ENCODE data around the gene LONRF2. TPM values are rescaled to one million over a fixed set of nuclear protein-coding genes. Genes with fewer than 3 reads are reported as not detected.

LONRF2 gene
- total RNA-seq, 1 donor from 2014 or later = 1.7 TPM

GRCh38 chr2:100262046-100262445, 60.3 kb downstream of the LONRF2 start:
- Mint-ChIP-seq H3K36me3 (ENCODE audit: low read depth) (no peaks in the 10 kb centered on the region), H3K9me3 (ENCODE audit: low read depth) (no peaks in the 10 kb centered on the region), H3K4me1 (ENCODE audit: low read depth) (peaks cover 20% of the 10 kb centered on the region), H3K4me3 (ENCODE audit: unreplicated experiment) (no peak overlapping the region), H3K27me3 (ENCODE audit: low read depth) (no peaks in the 10 kb centered on the region), H3K27ac (ENCODE audit: unreplicated experiment) (no peak overlapping the region)
- no peak for TF ChIP-seq CTCF (IDR thresholded peaks at IDR 0.05)
- no peak for DNase-seq (ENCODE audit: low spot score)

GRCh38 chr2:100260712-100261620, 61.3 kb downstream of the LONRF2 start:
- Mint-ChIP-seq H3K4me3 (ENCODE audit: unreplicated experiment) (no peak overlapping the region), H3K4me1 (ENCODE audit: low read depth) (peaks cover 20% of the 10 kb centered on the region), H3K9me3 (ENCODE audit: low read depth) (no peaks in the 10 kb centered on the region), H3K27ac (ENCODE audit: unreplicated experiment) (no peak overlapping the region), H3K36me3 (ENCODE audit: low read depth) (no peaks in the 10 kb centered on the region), H3K27me3 (ENCODE audit: low read depth) (no peaks in the 10 kb centered on the region)
- TF ChIP-seq CTCF (IDR thresholded peaks at IDR 0.05) = peak; percentile 91
- no peak for DNase-seq (ENCODE audit: low spot score)

- DNase-seq (ENCODE audit: low spot score) = no peak
- H3K27ac Mint-ChIP-seq (ENCODE audit: unreplicated experiment) = no peak overlapping the region
- no peaks in the 10 kb centered on the region for H3K36me3 Mint-ChIP-seq (ENCODE audit: low read depth)
- no peaks in the 10 kb centered on the region for H3K27me3 Mint-ChIP-seq (ENCODE audit: low read depth)
- H3K9me3 Mint-ChIP-seq (ENCODE audit: low read depth) = no peaks in the 10 kb centered on the region
- TF ChIP-seq CTCF (IDR thresholded peaks at IDR 0.05) = no peak
- H3K4me3 Mint-ChIP-seq (ENCODE audit: unreplicated experiment) = no peak overlapping the region
- H3K4me1 Mint-ChIP-seq (ENCODE audit: low read depth) = peaks cover 20% of the 10 kb centered on the region
Observed at GRCh38 chr2:100259106-100259505, 63.2 kb downstream of the LONRF2 start.

GRCh38 chr2:100257939-100258338, 64.4 kb downstream of the LONRF2 start:
- Mint-ChIP-seq H3K9me3 (ENCODE audit: low read depth) (no peaks in the 10 kb centered on the region), H3K36me3 (ENCODE audit: low read depth) (no peaks in the 10 kb centered on the region), H3K27ac (ENCODE audit: unreplicated experiment) (peak overlapping the region; percentile 80), H3K4me3 (ENCODE audit: unreplicated experiment) (no peak overlapping the region), H3K27me3 (ENCODE audit: low read depth) (no peaks in the 10 kb centered on the region), H3K4me1 (ENCODE audit: low read depth) (peaks cover 21% of the 10 kb centered on the region)
- no peak for TF ChIP-seq CTCF (IDR thresholded peaks at IDR 0.05)
- DNase-seq (ENCODE audit: low spot score) = no peak

GRCh38 chr2:100256849-100257248, 65.5 kb downstream of the LONRF2 start:
- DNase-seq (ENCODE audit: low spot score) = no peak
- Mint-ChIP-seq H3K4me1 (ENCODE audit: low read depth) (peaks cover 20% of the 10 kb centered on the region), H3K4me3 (ENCODE audit: unreplicated experiment) (no peak overlapping the region), H3K9me3 (ENCODE audit: low read depth) (no peaks in the 10 kb centered on the region), H3K27ac (ENCODE audit: unreplicated experiment) (no peak overlapping the region), H3K36me3 (ENCODE audit: low read depth) (no peaks in the 10 kb centered on the region), H3K27me3 (ENCODE audit: low read depth) (no peaks in the 10 kb centered on the region)
- no peak for TF ChIP-seq CTCF (IDR thresholded peaks at IDR 0.05)
